CD14-positive monocyte (primary cell): ENCODE data around the gene OSBPL6. TPM values are rescaled to one million over a fixed set of nuclear protein-coding genes. Genes with fewer than 3 reads are reported as not detected.

Experiments used
- DNase-seq, 3 donors: peaks; one replicate each; pipeline ENCODE4 v3.0.0-alpha.2; 2011 to 2022
- H2AFZ ChIP-seq: 2 replicates; pipeline ENCODE4 v1.6.0; 2012; ENCODE audit warnings: mild to moderate bottlenecking, low read depth, low read length, inconsistent platforms; ENCODE audit not compliant: insufficient read depth, poor library complexity, severe bottlenecking
- H3K27ac ChIP-seq, 2 donors: 1 replicate in 1 of 2; 2 replicates in 1 of 2; pipeline ENCODE4 v1.5.1; 2012 to 2013; ENCODE audit warnings: low read length in 2 of 2, control low read depth in 1 of 2, inconsistent platforms in 1 of 2, low read depth in 1 of 2, mild to moderate bottlenecking in 1 of 2
- H3K27me3 ChIP-seq, 2 donors: one replicate each; pipeline versions ENCODE4 v1.6.0 to v1.6.1; 2011 to 2013; ENCODE audit warnings: low read length in 2 of 2; ENCODE audit not compliant: control insufficient read depth in 2 of 2, insufficient read depth in 2 of 2
- H3K36me3 ChIP-seq, 2 donors: replicated peaks in 1 of 2; 1 replicate in 1 of 2; 2 replicates in 1 of 2; pipeline versions ENCODE4 v1.5.1 to v1.6.1; 2012 to 2013; ENCODE audit warnings: low read length in 2 of 2, control low read depth in 1 of 2, inconsistent platforms in 1 of 2, mild to moderate bottlenecking in 1 of 2; ENCODE audit not compliant: insufficient read depth in 2 of 2, control insufficient read depth in 1 of 2
- H3K4me1 ChIP-seq, 2 donors: 1 replicate in 1 of 2; 2 replicates in 1 of 2; pipeline versions ENCODE4 v1.5.1 to v1.6.1; 2012 to 2013; ENCODE audit warnings: low read length in 2 of 2, control low read depth in 1 of 2, inconsistent platforms in 1 of 2, mild to moderate bottlenecking in 1 of 2, moderate library complexity in 1 of 2; ENCODE audit not compliant: insufficient read depth in 2 of 2, control insufficient read depth in 1 of 2
- H3K4me2 ChIP-seq: replicated peaks from 2 replicates; pipeline ENCODE3; 2012; ENCODE audit warnings: low read length, moderate library complexity, mild to moderate bottlenecking; ENCODE audit not compliant: poor library complexity, severe bottlenecking; ENCODE audit errors: extremely low read depth
- H3K4me3 ChIP-seq, 3 experiments: fragments of 200-600 bp in 1 of 3; sonication (generic) in 1 of 3; replicated peaks in 1 of 3; 1 replicate in 2 of 3; 2 replicates in 1 of 3; pipeline ENCODE4 v1.5.1; 2011 to 2013; ENCODE audit warnings: low read length in 3 of 3, mild to moderate bottlenecking in 3 of 3, control low read depth in 2 of 3, low read depth in 2 of 3, inconsistent platforms in 1 of 3, moderate library complexity in 1 of 3
- H3K79me2 ChIP-seq: 2 replicates; pipeline ENCODE4 v1.6.0; 2012; ENCODE audit warnings: mild to moderate bottlenecking, control low read depth, inconsistent platforms, low read length, moderate library complexity; ENCODE audit not compliant: insufficient read depth
- H3K9ac ChIP-seq: 2 replicates; pipeline ENCODE4 v1.6.0; 2017; ENCODE audit warnings: low read length, mild to moderate bottlenecking; ENCODE audit not compliant: insufficient read depth, poor library complexity, severe bottlenecking
- H3K9me3 ChIP-seq, 2 donors: replicated peaks in 1 of 2; 1 replicate in 1 of 2; 2 replicates in 1 of 2; pipeline versions ENCODE4 v1.5.1 to v1.6.1; 2012 to 2013; ENCODE audit warnings: low read length in 2 of 2, control low read depth in 1 of 2; ENCODE audit not compliant: control insufficient read depth in 1 of 2, insufficient read depth in 1 of 2
- H4K20me1 ChIP-seq: 2 replicates; pipeline ENCODE4 v1.6.0; 2012; ENCODE audit warnings: mild to moderate bottlenecking, low read length, control low read depth, moderate library complexity; ENCODE audit not compliant: insufficient read depth
- H3K27ac Mint-ChIP-seq, 7 donors: one replicate each; pipeline ENCODE4 v1.8.0; 2020; ENCODE audit warnings: mild to moderate bottlenecking in 7 of 7, mixed read lengths in 7 of 7, moderate library complexity in 6 of 7, inconsistent platforms in 2 of 7
- H3K27me3 Mint-ChIP-seq, 3 donors: one replicate each; pipeline ENCODE4 v1.8.0; 2021 to 2022; ENCODE audit warnings: low read depth in 3 of 3, mild to moderate bottlenecking in 3 of 3, mixed read lengths in 3 of 3, moderate library complexity in 3 of 3, inconsistent platforms in 1 of 3
- H3K36me3 Mint-ChIP-seq, 2 donors: one replicate each; pipeline ENCODE4 v1.8.0; 2020; ENCODE audit warnings: mixed read lengths in 2 of 2, inconsistent platforms in 1 of 2, mild to moderate bottlenecking in 1 of 2
- H3K4me1 Mint-ChIP-seq: one replicate; pipeline ENCODE4 v1.8.0; 2020; ENCODE audit warnings: mild to moderate bottlenecking, mixed read lengths
- H3K4me3 Mint-ChIP-seq, 2 donors: one replicate each; pipeline ENCODE4 v1.8.0; 2020; ENCODE audit warnings: mild to moderate bottlenecking in 2 of 2, mixed read lengths in 2 of 2, moderate library complexity in 1 of 2
- H3K9me3 Mint-ChIP-seq, 7 donors: one replicate each; pipeline ENCODE4 v1.8.0; 2020 to 2022; ENCODE audit warnings: mixed read lengths in 7 of 7, mild to moderate bottlenecking in 6 of 7, moderate library complexity in 6 of 7, inconsistent platforms in 2 of 7
- WGBS: methylation state at CpG from one replicate; pipeline ENCODE4 v1.1.5; 2013; ENCODE audit warnings: missing lambda C conversion rate; ENCODE audit not compliant: insufficient coverage; 5-methylcytosine and 5-hydroxymethylcytosine counted together
- intact Hi-C, 2 donors: fragments of 100-400 bp; cut with micrococcal nuclease; formaldehyde crosslinking; loops; one replicate each; pipeline versions ENCODE4 v1.15.0 to v1.15.1; 2023
- polyA plus RNA-seq, 3 donors: library from polyadenylated mRNA; depleted of rRNA in 1 of 3; unstranded in 2 of 3; stranded (reverse) in 1 of 3; fragments of 300-500 nt in 2 of 3; fragments of >200 nt in 1 of 3; fragmentation: Illumina TruSeq in 2 of 3; gene quantifications; 1 replicate in 2 of 3; 2 replicates in 1 of 3; pipeline ENCODE4 v1.2.3, GENCODE V29; 2012 to 2021
- TF ChIP-seq, protein P1 (sequence below): fragments of 200-600 bp; IDR thresholded peaks from one replicate; pipeline ENCODE4 v1.8.0; 2022; ENCODE audit warnings: antibody characterized with exemption, mild to moderate bottlenecking

Gene OSBPL6
- polyA plus RNA-seq, 3 donors: not detected

DNA sequence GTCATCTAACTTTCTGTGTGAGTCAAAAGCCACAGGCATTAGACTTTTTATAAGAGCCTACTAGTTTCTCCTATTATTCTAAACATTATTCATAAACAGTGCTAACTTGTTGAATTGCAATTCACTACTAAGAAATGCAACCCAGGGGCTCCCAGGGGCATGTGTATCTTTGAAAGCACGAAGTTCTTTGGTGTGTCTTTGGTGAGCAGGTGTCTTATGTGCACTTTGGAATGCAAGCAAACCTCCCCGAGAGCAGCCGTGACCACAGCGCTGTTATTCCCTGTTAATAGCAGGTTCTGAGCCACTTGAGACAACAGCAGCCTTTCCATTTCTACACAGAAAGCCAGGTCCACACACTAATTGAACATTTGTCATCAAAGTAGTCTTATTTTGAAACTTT lies 133.2 kb downstream of the OSBPL6 start:
- no peak for DNase-seq
- TF ChIP-seq, protein P1, sequence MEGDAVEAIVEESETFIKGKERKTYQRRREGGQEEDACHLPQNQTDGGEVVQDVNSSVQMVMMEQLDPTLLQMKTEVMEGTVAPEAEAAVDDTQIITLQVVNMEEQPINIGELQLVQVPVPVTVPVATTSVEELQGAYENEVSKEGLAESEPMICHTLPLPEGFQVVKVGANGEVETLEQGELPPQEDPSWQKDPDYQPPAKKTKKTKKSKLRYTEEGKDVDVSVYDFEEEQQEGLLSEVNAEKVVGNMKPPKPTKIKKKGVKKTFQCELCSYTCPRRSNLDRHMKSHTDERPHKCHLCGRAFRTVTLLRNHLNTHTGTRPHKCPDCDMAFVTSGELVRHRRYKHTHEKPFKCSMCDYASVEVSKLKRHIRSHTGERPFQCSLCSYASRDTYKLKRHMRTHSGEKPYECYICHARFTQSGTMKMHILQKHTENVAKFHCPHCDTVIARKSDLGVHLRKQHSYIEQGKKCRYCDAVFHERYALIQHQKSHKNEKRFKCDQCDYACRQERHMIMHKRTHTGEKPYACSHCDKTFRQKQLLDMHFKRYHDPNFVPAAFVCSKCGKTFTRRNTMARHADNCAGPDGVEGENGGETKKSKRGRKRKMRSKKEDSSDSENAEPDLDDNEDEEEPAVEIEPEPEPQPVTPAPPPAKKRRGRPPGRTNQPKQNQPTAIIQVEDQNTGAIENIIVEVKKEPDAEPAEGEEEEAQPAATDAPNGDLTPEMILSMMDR: no peak
- WGBS: 90% methylated on average over 2 of the region's 4 CpGs
- H3K27me3 Mint-ChIP-seq: peaks cover 2 to 7% (median 6%) of the 10 kb centered on the region in 3 donors
- Histone ChIP-seq H3K27me3 (no peaks in the 10 kb centered on the region), H3K4me1 (no peaks in the 10 kb centered on the region), H4K20me1 (no peaks in the 10 kb centered on the region), H3K36me3 (no peaks in the 10 kb centered on the region), H2AFZ (no peak overlapping the region), H3K79me2 (no peaks in the 10 kb centered on the region), H3K9ac (no peak overlapping the region), H3K27ac (no peak overlapping the region), H3K4me2 (no peak overlapping the region), H3K4me3 (no peak overlapping the region), H3K9me3 (no peaks in the 10 kb centered on the region)
- intact Hi-C loops: no loop called here
- H3K27ac Mint-ChIP-seq: no peak overlapping the region
- H3K4me1 Mint-ChIP-seq: peaks cover 4% of the 10 kb centered on the region
- H3K36me3 Mint-ChIP-seq: no peaks in the 10 kb centered on the region
- no peak overlapping the region for H3K4me3 Mint-ChIP-seq
- H3K9me3 Mint-ChIP-seq: no peaks in the 10 kb centered on the region

DNA sequence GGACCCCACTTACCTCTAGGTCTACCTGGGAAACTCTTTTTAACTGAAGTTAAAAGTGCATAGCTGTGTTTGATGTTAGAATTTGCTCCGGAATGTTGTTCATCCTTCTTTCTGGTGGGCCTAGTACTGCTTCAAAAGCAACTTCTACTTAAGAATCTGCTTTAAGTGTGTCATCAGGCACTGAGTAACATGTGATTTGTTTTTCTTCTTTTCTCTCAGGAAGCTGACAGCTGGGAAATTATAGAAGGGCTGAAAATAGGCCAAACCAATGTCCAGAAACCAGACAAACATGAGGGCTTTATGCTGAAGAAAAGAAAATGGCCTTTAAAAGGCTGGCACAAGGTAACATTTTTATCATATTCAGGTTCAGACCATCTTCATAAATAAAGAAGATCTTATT lies 133.7 kb downstream of the OSBPL6 start:
- Histone ChIP-seq H2AFZ (no peak overlapping the region), H3K4me2 (no peak overlapping the region), H3K4me1 (no peaks in the 10 kb centered on the region), H3K27ac (no peak overlapping the region), H3K79me2 (no peaks in the 10 kb centered on the region), H3K4me3 (no peak overlapping the region), H4K20me1 (no peaks in the 10 kb centered on the region), H3K9me3 (no peaks in the 10 kb centered on the region), H3K27me3 (no peaks in the 10 kb centered on the region), H3K36me3 (no peaks in the 10 kb centered on the region), H3K9ac (no peak overlapping the region)
- Mint-ChIP-seq H3K9me3 (no peaks in the 10 kb centered on the region), H3K4me3 (no peak overlapping the region), H3K4me1 (peaks cover 4% of the 10 kb centered on the region), H3K27ac (no peak overlapping the region), H3K36me3 (no peaks in the 10 kb centered on the region), H3K27me3 (peaks cover 2 to 7% (median 6%) of the 10 kb centered on the region in 3 donors)
- WGBS: no CpG with 5 or more reads among the region's 1 CpG
- TF ChIP-seq, protein P1: no peak
- DNase-seq: no peak
- intact Hi-C loops: no loop called here
